HG02981 (cell line): Measurements from ENCODE around the gene SNN.

ENCODE experiments used
- ATAC-seq: cut with Tn5 transposase; IDR thresholded peaks from one replicate; pipeline ENCODE4 v1.9.1; 2021; ENCODE audit warnings: mild to moderate bottlenecking, moderate library complexity; ENCODE audit not compliant: unreplicated experiment

The SNN gene

GRCh38 chr16:11696266-11697012 lies 28.2 kb downstream of the SNN start:
- ATAC-seq = no peak

- no peak for ATAC-seq
Measured at GRCh38 chr16:11697319-11697718, 29.1 kb downstream of the SNN start.

- no peak for ATAC-seq
Measured at GRCh38 chr16:11698271-11698689, 30.0 kb downstream of the SNN start.

- no peak for ATAC-seq
Measured at GRCh38 chr16:11699234-11699894, 31.1 kb downstream of the SNN start.

GRCh38 chr16:11700264-11701029 lies 32.2 kb downstream of the SNN start:
- ATAC-seq = no peak

- ATAC-seq = no peak
Measured at GRCh38 chr16:11705311-11706025, 37.2 kb downstream of the SNN start.

GRCh38 chr16:11706180-11706742 lies 38.0 kb downstream of the SNN start:
- peak; percentile 71 for ATAC-seq

GRCh38 chr16:11707679-11708197 lies 39.5 kb downstream of the SNN start:
- no peak for ATAC-seq

- no peak for ATAC-seq
Measured at GRCh38 chr16:11708421-11708820, 40.2 kb downstream of the SNN start.

GRCh38 chr16:11711662-11712061 lies 43.4 kb downstream of the SNN start:
- no peak for ATAC-seq

- no peak for ATAC-seq
Measured at GRCh38 chr16:11712122-11712521, 43.9 kb downstream of the SNN start.

GRCh38 chr16:11715246-11715947 lies 47.1 kb downstream of the SNN start:
- no peak for ATAC-seq

GRCh38 chr16:11716336-11716735 lies 48.1 kb downstream of the SNN start:
- no peak for ATAC-seq

GRCh38 chr16:11717811-11718210 lies 49.6 kb downstream of the SNN start:
- ATAC-seq = no peak

GRCh38 chr16:11719171-11719570 lies 50.9 kb downstream of the SNN start:
- no peak for ATAC-seq

GRCh38 chr16:11719762-11720161 lies 51.5 kb downstream of the SNN start:
- ATAC-seq = no peak

- ATAC-seq = no peak
Measured at GRCh38 chr16:11721781-11722467, 53.7 kb downstream of the SNN start.

GRCh38 chr16:11722468-11722808 lies 54.2 kb downstream of the SNN start:
- ATAC-seq = no peak

GRCh38 chr16:11725457-11725856 lies 57.2 kb downstream of the SNN start:
- ATAC-seq = no peak
